Measurements from ENCODE around the gene PDE11A. TPM values are rescaled to one million over a fixed set of nuclear protein-coding genes. Genes with fewer than 3 reads are reported as not detected.

The PDE11A gene
- total and polyA plus RNA-seq, 2 experiments from 2014 or later: 0.34 to 0.86 TPM

- in situ Hi-C loops (cut with MboI): no loop called here
- Histone ChIP-seq H4K20me1 (ENCODE audit: insufficient read depth) (no peaks in the 10 kb centered on the region), H3K9me2 (ENCODE audit: insufficient read depth) (no peaks in the 10 kb centered on the region), H3K27ac (no peak overlapping the region), H3K79me2 (ENCODE audit: insufficient read depth) (no peaks in the 10 kb centered on the region), H3K4me3 (no peak overlapping the region), H3K9me3 (ENCODE audit: low read depth) (no peaks in the 10 kb centered on the region), H3K9ac (no peak overlapping the region), H3K36me3 (ENCODE audit: low read depth) (no peaks in the 10 kb centered on the region), H2AFZ (no peak overlapping the region), H3F3A (ENCODE audit: insufficient read depth) (0 out of 2 replicates have a peak, but pooled peaks cover under 1% of the 10 kb centered on the region), H3K27me3 (replicated peaks; ENCODE audit: insufficient read depth) (peaks cover 14% of the 10 kb centered on the region; the same call in 1 of the 2 replicates), H3K4me1 (ENCODE audit: insufficient read depth) (no peaks in the 10 kb centered on the region), H3K4me2 (ENCODE audit: unreplicated experiment) (no peak overlapping the region)
- DNase-seq: no peak
- TF ChIP-seq EZH2phosphoT487 (IDR thresholded peaks at IDR 0.05; ENCODE audit: insufficient read depth, low read depth): no peak
- TF ChIP-seq EZH2 (IDR thresholded peaks at IDR 0.05; ENCODE audit: insufficient read depth, poor library complexity, severe bottlenecking): no peak
- 41 to 49% methylated on average over 4 of the region's 4 CpGs for WGBS, 2 experiments (ENCODE audit: low coverage in 1 of 2, low lambda C conversion rate in 2 of 2, missing lambda C conversion rate in 2 of 2)
Measured at GRCh38 chr2:177629357-177630024, 443.1 kb downstream of the PDE11A start.

- Histone ChIP-seq H3K9ac (no peak overlapping the region), H3F3A (ENCODE audit: insufficient read depth) (no peaks in the 10 kb centered on the region), H3K79me2 (ENCODE audit: insufficient read depth) (no peaks in the 10 kb centered on the region), H3K4me1 (ENCODE audit: insufficient read depth) (no peaks in the 10 kb centered on the region), H3K4me3 (no peak overlapping the region), H2AFZ (no peak overlapping the region), H3K27ac (no peak overlapping the region), H3K36me3 (ENCODE audit: low read depth) (no peaks in the 10 kb centered on the region), H3K9me2 (ENCODE audit: insufficient read depth) (no peaks in the 10 kb centered on the region), H4K20me1 (ENCODE audit: insufficient read depth) (no peaks in the 10 kb centered on the region), H3K9me3 (ENCODE audit: low read depth) (no peaks in the 10 kb centered on the region), H3K27me3 (replicated peaks; ENCODE audit: insufficient read depth) (peaks cover 14% of the 10 kb centered on the region; the same call in 1 of the 2 replicates), H3K4me2 (ENCODE audit: unreplicated experiment) (no peak overlapping the region)
- WGBS, 2 experiments (ENCODE audit: low coverage in 1 of 2, low lambda C conversion rate in 2 of 2, missing lambda C conversion rate in 2 of 2): 60 to 61% methylated on average over 5 of the region's 5 CpGs
- TF ChIP-seq EZH2 (IDR thresholded peaks at IDR 0.05; ENCODE audit: insufficient read depth, poor library complexity, severe bottlenecking) (no peak), EZH2phosphoT487 (IDR thresholded peaks at IDR 0.05; ENCODE audit: insufficient read depth, low read depth) (no peak)
- DNase-seq: no peak
- in situ Hi-C loops (cut with MboI): no loop called here
Measured at GRCh38 chr2:177628831-177629230, 443.7 kb downstream of the PDE11A start.

GRCh38 chr2:177625744-177626650, 446.6 kb downstream of the PDE11A start:
- Histone ChIP-seq H3K9ac (no peak overlapping the region), H3K36me3 (ENCODE audit: low read depth) (no peaks in the 10 kb centered on the region), H3K4me1 (ENCODE audit: insufficient read depth) (no peaks in the 10 kb centered on the region), H3F3A (ENCODE audit: insufficient read depth) (no peaks in the 10 kb centered on the region), H3K9me2 (ENCODE audit: insufficient read depth) (no peaks in the 10 kb centered on the region), H3K4me3 (no peak overlapping the region), H3K4me2 (ENCODE audit: unreplicated experiment) (no peak overlapping the region), H3K27me3 (replicated peaks; ENCODE audit: insufficient read depth) (peaks cover 14% of the 10 kb centered on the region; the same call in 1 of the 2 replicates), H2AFZ (peak overlapping the region; percentile 29; the same call in 1 of the 2 replicates), H4K20me1 (ENCODE audit: insufficient read depth) (no peaks in the 10 kb centered on the region), H3K27ac (no peak overlapping the region), H3K9me3 (ENCODE audit: low read depth) (no peaks in the 10 kb centered on the region), H3K79me2 (ENCODE audit: insufficient read depth) (no peaks in the 10 kb centered on the region)
- in situ Hi-C loops (cut with MboI): no loop called here
- 10 to 13% methylated on average over 10 of the region's 10 CpGs for WGBS, 2 experiments (ENCODE audit: low coverage in 1 of 2, low lambda C conversion rate in 2 of 2, missing lambda C conversion rate in 2 of 2)
- no peak for TF ChIP-seq EZH2phosphoT487 (IDR thresholded peaks at IDR 0.05; ENCODE audit: insufficient read depth, low read depth)
- DNase-seq: no peak

GRCh38 chr2:177622521-177622920, 450.1 kb downstream of the PDE11A start:
- Histone ChIP-seq H3K9me2 (ENCODE audit: insufficient read depth) (peaks cover 3% of the 10 kb centered on the region; the same call in 1 of the 2 replicates), H3K36me3 (ENCODE audit: low read depth) (no peaks in the 10 kb centered on the region), H2AFZ (no peak overlapping the region), H3K27me3 (replicated peaks; ENCODE audit: insufficient read depth) (no peaks in the 10 kb centered on the region), H3K9me3 (ENCODE audit: low read depth) (no peaks in the 10 kb centered on the region), H3K4me1 (ENCODE audit: insufficient read depth) (no peaks in the 10 kb centered on the region), H4K20me1 (ENCODE audit: insufficient read depth) (no peaks in the 10 kb centered on the region), H3K79me2 (ENCODE audit: insufficient read depth) (no peaks in the 10 kb centered on the region), H3K9ac (no peak overlapping the region), H3K4me3 (no peak overlapping the region), H3K27ac (no peak overlapping the region), H3F3A (ENCODE audit: insufficient read depth) (no peaks in the 10 kb centered on the region), H3K4me2 (ENCODE audit: unreplicated experiment) (no peak overlapping the region)
- no peak for DNase-seq
- in situ Hi-C loops (cut with MboI): loop anchor here (25.0 kb wide), 1 partner anchor 460 kb away; no protein-coding TSS in a partner anchor
- TF ChIP-seq EZH2 (IDR thresholded peaks at IDR 0.05; ENCODE audit: insufficient read depth, poor library complexity, severe bottlenecking) (no peak), EZH2phosphoT487 (IDR thresholded peaks at IDR 0.05; ENCODE audit: insufficient read depth, low read depth) (no peak)
- 72 to 75% methylated on average over 4 of the region's 4 CpGs for WGBS, 2 experiments (ENCODE audit: low coverage in 1 of 2, low lambda C conversion rate in 2 of 2, missing lambda C conversion rate in 2 of 2)

Measured in GM23248 (cell line).